Skeletal muscle tissue (tissue), 4 donors: ENCODE data around the gene GALM. TPM values are rescaled to one million over a fixed set of nuclear protein-coding genes. Genes with fewer than 3 reads are reported as not detected.

ENCODE experiments used
- H3K27ac ChIP-seq: one replicate; pipeline ENCODE4 v1.7.0; 2013; ENCODE audit warnings: mild to moderate bottlenecking, low read depth, low read length, inconsistent platforms
- H3K27me3 ChIP-seq, 3 donors: one replicate each; pipeline ENCODE4 v1.7.0; 2013; ENCODE audit warnings: low read length in 3 of 3; ENCODE audit not compliant: control insufficient read depth in 3 of 3, insufficient read depth in 3 of 3
- H3K36me3 ChIP-seq, 3 donors: one replicate each; pipeline ENCODE4 v1.7.0; 2013; ENCODE audit warnings: low read length in 3 of 3; ENCODE audit not compliant: control insufficient read depth in 3 of 3, insufficient read depth in 3 of 3
- H3K4me1 ChIP-seq, 3 donors: one replicate each; pipeline ENCODE4 v1.7.0; 2013; ENCODE audit warnings: low read length in 3 of 3, mild to moderate bottlenecking in 3 of 3; ENCODE audit not compliant: control insufficient read depth in 3 of 3, insufficient read depth in 3 of 3
- H3K4me3 ChIP-seq, 3 donors: one replicate each; pipeline ENCODE4 v1.7.0; 2013; ENCODE audit warnings: low read length in 3 of 3
- H3K9ac ChIP-seq, 3 donors: one replicate each; pipeline ENCODE4 v1.7.0; 2013; ENCODE audit warnings: low read length in 3 of 3, mild to moderate bottlenecking in 3 of 3, moderate library complexity in 2 of 3, low read depth in 1 of 3
- H3K9me3 ChIP-seq, 3 donors: one replicate each; pipeline ENCODE4 v1.7.0; 2013; ENCODE audit warnings: low read length in 3 of 3; ENCODE audit not compliant: control insufficient read depth in 3 of 3
- total RNA-seq: library from RNA; depleted of rRNA; stranded (reverse); fragments of >200 nt; gene quantifications from one replicate; pipeline ENCODE4 v1.2.3, GENCODE V29; 2014
- donor health status: Osteomylitis.

The GALM gene
- total RNA-seq, 1 donor from 2014 or later, result 18.3 TPM

DNA sequence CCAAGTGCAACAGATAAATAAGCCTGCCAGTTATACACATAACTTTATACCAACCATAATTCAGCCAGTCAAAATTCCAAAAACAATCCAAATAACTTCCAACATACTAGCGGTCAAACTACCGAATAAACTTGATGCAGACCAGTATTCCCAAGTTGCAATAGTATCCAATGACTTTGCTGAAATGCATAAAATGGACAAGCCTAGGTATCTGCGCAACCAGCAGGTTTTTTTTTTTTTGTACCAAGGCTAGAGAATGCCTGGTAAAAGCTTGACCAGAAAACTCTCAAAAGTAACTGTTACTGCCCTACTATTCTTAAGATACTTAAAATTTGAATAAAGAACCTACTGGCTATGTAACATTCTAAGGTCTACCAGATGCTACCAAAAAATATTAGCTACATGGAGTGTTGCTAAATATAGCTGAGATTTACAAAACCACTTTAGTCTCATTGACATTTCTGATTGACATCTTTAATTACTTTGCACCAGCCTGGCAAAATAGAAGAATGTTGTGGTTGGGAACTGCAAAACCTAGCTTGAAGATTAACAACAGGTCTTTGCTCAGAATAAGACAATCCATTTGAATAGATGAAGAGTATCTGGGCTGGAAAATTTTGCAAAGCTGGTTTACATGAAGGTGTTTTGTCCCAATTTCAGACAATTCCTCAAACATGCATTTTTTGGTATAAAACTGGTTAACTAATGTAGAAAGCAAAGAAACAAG is 77.9 kb downstream of the GALM start:
- Histone ChIP-seq H3K36me3 (peaks cover 36 to 66% (median 60%) of the 10 kb centered on the region in 3 donors), H3K27ac (no peak overlapping the region), H3K4me3 (no peak overlapping the region), H3K9ac (no peak overlapping the region), H3K9me3 (no peaks in the 10 kb centered on the region), H3K4me1 (peaks cover 2 to 17% (median 13%) of the 10 kb centered on the region in 3 donors), H3K27me3 (no peaks in the 10 kb centered on the region)

DNA sequence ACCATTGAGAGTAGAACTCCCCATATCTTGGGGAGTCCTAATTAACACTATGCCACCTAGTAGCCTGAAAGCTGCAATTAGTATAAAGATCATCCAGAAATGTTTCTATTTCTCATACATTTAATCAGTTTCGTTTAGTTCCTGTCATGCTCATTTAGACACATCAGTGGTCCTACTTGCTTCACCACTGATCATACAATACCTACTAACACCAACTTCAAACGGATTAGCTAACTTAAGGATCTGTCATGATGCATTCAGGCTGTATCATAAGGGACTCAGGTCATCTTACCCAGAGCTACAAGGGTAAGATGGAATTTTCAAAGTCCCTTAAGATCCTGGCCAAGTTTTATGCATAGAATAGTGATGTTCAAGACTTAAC is 78.5 kb downstream of the GALM start:
- Histone ChIP-seq H3K4me3 (no peak overlapping the region), H3K4me1 (peaks cover 3 to 18% (median 15%) of the 10 kb centered on the region in 3 donors), H3K9ac (no peak overlapping the region), H3K27ac (no peak overlapping the region), H3K36me3 (peaks cover 39 to 70% (median 65%) of the 10 kb centered on the region in 3 donors), H3K27me3 (no peaks in the 10 kb centered on the region), H3K9me3 (no peaks in the 10 kb centered on the region)

DNA sequence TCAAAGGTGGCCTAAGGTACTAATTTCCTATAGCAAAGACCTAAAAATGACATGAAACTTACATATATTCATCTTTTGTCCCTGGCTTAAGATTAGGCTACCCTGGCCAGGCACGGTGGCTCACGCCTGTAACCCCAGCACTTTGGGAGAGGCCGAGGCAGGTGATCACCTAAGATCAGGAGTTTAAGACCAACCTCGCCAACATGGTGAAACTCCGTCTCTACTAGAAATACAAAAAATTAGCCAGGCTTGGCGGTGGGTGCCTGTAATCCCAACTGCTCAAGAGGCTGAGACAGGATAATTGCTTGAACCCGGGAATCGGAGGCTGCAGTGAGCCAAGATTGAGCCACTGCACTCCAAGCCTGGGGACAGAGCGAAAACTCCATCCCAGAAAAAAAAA is 79.4 kb downstream of the GALM start:
- no peaks in the 10 kb centered on the region for H3K27me3 ChIP-seq
- H3K27ac ChIP-seq, result no peak overlapping the region
- H3K9me3 ChIP-seq, result no peaks in the 10 kb centered on the region
- H3K4me1 ChIP-seq, result peaks cover 11 to 27% (median 22%) of the 10 kb centered on the region in 3 donors
- H3K9ac ChIP-seq, result peak overlapping the region in 1 of 3 donors; percentile 37
- no peak overlapping the region for H3K4me3 ChIP-seq
- H3K36me3 ChIP-seq, result peaks cover 39 to 70% (median 70%) of the 10 kb centered on the region in 3 donors

DNA sequence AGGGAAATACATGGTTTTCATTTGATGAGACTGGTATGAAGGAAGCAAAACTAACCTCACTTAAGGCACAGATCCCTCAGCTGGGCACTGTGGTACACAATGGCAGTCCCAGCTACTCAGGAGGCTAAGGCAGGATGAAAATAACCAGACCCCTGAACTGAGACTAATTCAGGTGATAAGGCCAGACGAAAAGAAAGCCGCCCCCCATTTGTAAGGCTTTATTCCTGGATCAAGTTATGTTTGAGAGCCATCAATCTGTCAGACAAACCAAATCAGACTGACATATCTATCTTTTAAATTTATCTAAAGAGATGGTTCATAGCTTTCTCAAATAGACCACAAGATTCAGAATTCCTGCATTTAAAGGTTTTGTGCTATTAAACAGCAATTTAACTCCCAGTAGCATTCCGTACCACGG is 81.1 kb downstream of the GALM start:
- Histone ChIP-seq H3K4me3 (no peak overlapping the region), H3K27ac (no peak overlapping the region), H3K36me3 (peaks cover 39 to 70% (median 67%) of the 10 kb centered on the region in 3 donors), H3K4me1 (peaks cover 17 to 33% (median 27%) of the 10 kb centered on the region in 3 donors), H3K27me3 (no peaks in the 10 kb centered on the region), H3K9me3 (no peaks in the 10 kb centered on the region), H3K9ac (no peak overlapping the region)

DNA sequence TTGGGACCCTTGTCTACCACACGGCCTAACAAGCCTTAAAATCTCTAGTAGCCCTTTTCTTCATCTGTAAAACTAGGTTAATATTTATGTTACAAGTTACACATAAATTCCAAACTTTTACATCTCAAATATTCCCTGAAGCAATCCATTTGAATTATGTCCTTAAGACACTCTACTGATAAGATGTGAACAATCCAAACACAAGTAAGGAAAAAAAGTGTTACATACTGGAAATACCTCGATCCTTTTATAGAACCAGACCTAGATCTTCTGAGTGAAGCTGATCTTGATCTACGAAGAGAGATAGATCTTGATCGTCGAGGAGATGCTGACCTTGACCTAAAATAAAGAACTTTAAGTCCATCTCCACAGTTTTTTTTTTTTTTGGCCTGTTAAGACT is 81.9 kb downstream of the GALM start:
- Histone ChIP-seq H3K36me3 (peaks cover 39 to 65% (median 63%) of the 10 kb centered on the region in 3 donors), H3K9me3 (no peaks in the 10 kb centered on the region), H3K27ac (no peak overlapping the region), H3K27me3 (no peaks in the 10 kb centered on the region), H3K9ac (no peak overlapping the region), H3K4me1 (peaks cover 17 to 33% (median 27%) of the 10 kb centered on the region in 3 donors), H3K4me3 (no peak overlapping the region)

DNA sequence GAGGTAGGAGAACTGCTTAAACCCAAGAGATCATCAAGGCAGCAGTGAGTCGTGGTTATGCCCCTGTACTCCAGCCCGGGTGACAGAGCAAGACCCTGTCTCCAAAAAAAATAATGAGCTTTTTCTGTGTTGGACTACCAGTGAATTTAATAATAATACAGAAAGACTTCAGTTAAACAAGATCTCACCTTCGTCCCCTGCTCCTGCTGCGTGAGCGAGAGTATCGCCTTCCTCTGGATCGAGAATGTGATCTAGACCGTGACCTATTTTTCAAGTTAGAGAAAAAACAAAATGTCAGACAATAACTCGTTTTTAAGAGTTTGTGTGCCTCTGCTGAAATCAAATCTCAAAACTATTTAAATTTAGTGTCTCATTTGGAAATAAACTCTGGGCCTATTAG is 82.5 kb downstream of the GALM start:
- peaks cover 39 to 60% (median 60%) of the 10 kb centered on the region in 3 donors for H3K36me3 ChIP-seq
- H3K9ac ChIP-seq, result peak overlapping the region in 1 of 3 donors; percentile 24
- no peak overlapping the region for H3K4me3 ChIP-seq
- H3K4me1 ChIP-seq, result peaks cover 17 to 33% (median 25%) of the 10 kb centered on the region in 3 donors
- H3K9me3 ChIP-seq, result no peaks in the 10 kb centered on the region
- no peak overlapping the region for H3K27ac ChIP-seq
- no peaks in the 10 kb centered on the region for H3K27me3 ChIP-seq

DNA sequence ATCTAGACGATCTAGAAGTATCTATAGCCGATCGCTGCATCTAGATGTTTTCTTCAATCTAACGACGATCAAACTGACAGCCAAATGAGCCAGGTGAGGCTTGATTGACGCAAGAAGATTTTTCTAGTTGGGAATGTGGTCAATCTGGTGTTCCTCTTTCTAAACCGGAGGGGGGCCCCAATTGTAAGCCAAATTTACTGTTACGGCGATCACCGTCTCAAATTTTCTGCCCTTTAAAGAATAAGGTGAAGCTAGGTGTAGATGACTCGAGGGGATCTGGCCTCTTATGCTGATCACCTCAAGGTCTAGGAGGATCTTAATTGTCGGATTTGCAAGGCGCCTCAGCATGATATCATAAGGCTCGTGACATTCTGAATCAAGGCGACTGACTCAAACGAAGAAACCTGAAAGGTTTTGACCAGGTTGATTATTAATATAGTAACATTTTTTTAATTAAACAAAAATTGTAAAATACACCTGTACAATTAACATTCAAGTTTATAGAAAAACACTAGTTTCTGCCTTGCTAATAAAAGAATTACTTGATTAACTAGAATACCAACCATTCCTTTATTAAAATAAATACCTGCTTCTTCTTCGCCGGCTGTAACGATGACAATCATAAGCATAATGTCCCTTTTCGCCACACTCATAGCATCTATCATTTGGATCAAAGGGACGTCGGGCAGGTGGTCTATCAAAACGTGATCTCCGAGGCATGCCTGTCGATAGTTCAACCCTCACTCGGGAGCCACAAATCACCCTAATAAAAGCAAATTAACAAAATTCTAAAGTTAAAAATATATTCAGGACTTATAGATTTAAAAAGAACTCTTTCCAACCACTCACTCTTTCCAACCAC is 83.3 kb downstream of the GALM start:
- no peaks in the 10 kb centered on the region for H3K9me3 ChIP-seq
- peak overlapping the region; percentile 93 to 100 (median 100) for H3K9ac ChIP-seq
- peak overlapping the region; percentile 100 for H3K4me3 ChIP-seq
- H3K27me3 ChIP-seq, result no peaks in the 10 kb centered on the region
- H3K36me3 ChIP-seq, result peaks cover 39 to 54% (median 53%) of the 10 kb centered on the region in 3 donors
- peaks cover 17 to 26% (median 22%) of the 10 kb centered on the region in 3 donors for H3K4me1 ChIP-seq
- H3K27ac ChIP-seq, result no peak overlapping the region

DNA sequence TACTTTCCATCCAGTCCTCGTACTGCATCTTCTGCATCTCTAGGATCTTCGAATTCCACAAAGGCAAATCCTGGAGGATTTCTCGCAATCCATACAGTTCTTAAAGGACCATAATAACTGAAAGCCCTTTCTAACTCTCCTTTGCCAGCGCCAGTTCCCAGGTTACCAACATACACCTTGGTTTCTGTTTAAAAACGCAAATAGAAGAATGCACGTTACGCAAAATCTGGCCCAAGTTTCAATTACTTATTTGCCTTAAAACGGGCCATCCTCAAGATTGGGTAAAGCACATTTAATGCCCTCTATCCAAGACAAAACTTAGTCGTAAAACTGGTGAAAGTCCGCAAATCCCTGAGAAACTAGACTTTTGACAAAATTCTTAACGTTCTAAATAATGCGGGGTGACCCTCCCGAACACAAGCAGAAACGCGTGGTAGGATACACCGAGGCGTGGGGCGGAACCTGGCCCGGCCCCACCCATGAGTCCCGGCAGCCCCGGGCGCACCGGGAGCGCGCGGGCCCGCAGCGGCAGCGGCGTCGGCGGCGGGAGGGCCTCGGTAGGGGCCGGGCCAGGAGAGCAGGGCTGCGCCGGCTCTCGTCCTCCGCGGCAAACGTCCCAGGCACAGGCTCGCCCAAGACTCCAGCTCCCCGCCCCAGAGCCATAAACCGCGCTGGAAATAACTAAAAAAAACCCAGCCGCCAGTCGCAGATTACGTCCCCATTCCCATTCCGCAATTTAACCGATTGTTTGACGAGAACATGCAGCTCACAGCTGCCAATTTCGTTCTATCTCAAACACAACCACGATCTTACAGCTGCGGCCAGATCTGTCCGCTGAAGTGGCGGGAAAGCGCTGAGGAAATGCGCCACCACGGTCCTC is 84.3 kb downstream of the GALM start:
- peak overlapping the region; percentile 100 for H3K4me3 ChIP-seq
- H3K9me3 ChIP-seq, result no peaks in the 10 kb centered on the region
- H3K27me3 ChIP-seq, result no peaks in the 10 kb centered on the region
- peak overlapping the region; percentile 98 for H3K27ac ChIP-seq
- peaks cover 32 to 45% (median 42%) of the 10 kb centered on the region in 3 donors for H3K36me3 ChIP-seq
- peak overlapping the region; percentile 93 to 100 (median 100) for H3K9ac ChIP-seq
- H3K4me1 ChIP-seq, result peaks cover 15 to 22% (median 18%) of the 10 kb centered on the region in 3 donors

DNA sequence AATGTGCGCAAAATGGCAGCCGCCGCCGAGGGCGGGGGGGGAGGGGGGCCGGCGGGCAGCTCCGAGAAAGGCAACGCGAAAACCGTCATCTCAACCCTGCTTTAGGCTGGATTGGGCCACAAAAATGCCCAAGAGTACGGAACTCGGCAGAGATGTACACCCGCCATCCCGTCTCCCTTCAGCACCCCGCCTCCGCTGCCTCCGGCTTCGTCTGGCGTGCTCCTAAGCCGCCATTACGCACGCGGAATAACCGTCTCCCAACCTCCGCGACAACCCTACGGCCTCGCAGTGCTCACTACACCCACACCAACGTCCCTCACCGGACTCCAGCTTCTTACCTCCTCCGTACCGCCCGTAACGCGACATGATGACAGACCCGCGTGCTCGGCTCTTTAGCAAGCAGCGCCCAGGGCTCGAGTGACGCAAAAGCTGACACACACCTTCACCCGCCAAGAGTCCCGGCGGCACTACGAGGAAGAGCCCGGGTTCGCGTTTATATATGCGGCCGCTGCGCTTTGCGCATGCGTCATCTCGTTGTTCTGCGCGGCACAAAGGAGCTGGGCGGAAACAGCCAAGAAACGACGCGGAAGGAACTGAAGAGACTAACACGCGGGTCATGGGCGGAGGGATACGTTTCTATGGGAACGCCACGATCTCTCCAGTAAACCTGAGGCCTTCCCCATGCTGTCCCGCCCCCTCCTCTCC is 85.1 kb downstream of the GALM start, which contains the start of gene SRSF7:
Gene SRSF7 (minus strand): TSS at position 471 of the 705 bp plus-strand sequence. CDS start 105 bp downstream, at position 366.
- Histone ChIP-seq H3K36me3 (peaks cover 25 to 37% (median 35%) of the 10 kb centered on the region in 3 donors), H3K27me3 (no peaks in the 10 kb centered on the region), H3K9ac (peak within 1 kb of the TSS; percentile 93 to 100 (median 100)), H3K4me1 (peaks cover 15 to 20% (median 18%) of the 10 kb centered on the region in 3 donors), H3K9me3 (no peaks in the 10 kb centered on the region), H3K4me3 (peak within 1 kb of the TSS; percentile 100), H3K27ac (peak within 1 kb of the TSS; percentile 98)
